ENCODE measurements around the gene KCTD5. TPM values are rescaled to one million over a fixed set of nuclear protein-coding genes. Genes with fewer than 3 reads are reported as not detected.

The KCTD5 gene
- total and polyA plus RNA-seq, 2 experiments from 2014 or later = 31.5 to 32.2 TPM

GRCh38 chr16:2728034-2728433, 45.7 kb downstream of the KCTD5 start:
- Histone ChIP-seq H3K4me1 (ENCODE audit: insufficient read depth) (no peaks in the 10 kb centered on the region), H2AFZ (no peak overlapping the region), H3K4me3 (no peak overlapping the region), H3K9me2 (replicated peaks; ENCODE audit: insufficient read depth) (no peaks in the 10 kb centered on the region), H3K27me3 (no peaks in the 10 kb centered on the region), H3K27ac (no peak overlapping the region), H3K9me3 (ENCODE audit: low read depth) (no peaks in the 10 kb centered on the region), H3K36me3 (replicated peaks; ENCODE audit: insufficient read depth, low read depth) (no peaks in the 10 kb centered on the region), H3K4me2 (no peak overlapping the region), H3K79me2 (no peaks in the 10 kb centered on the region), H4K20me1 (ENCODE audit: insufficient read depth, poor library complexity, severe bottlenecking) (no peaks in the 10 kb centered on the region)
- WGBS (ENCODE audit: low lambda C conversion rate, missing lambda C conversion rate) = 92% methylated on average over 7 of the region's 7 CpGs
- no peak for DNase-seq (ENCODE audit: low spot score)
- no peak for TF ChIP-seq EZH2 (IDR thresholded peaks at IDR 0.05; ENCODE audit: borderline replicate concordance)
- TF ChIP-seq, protein P1, sequence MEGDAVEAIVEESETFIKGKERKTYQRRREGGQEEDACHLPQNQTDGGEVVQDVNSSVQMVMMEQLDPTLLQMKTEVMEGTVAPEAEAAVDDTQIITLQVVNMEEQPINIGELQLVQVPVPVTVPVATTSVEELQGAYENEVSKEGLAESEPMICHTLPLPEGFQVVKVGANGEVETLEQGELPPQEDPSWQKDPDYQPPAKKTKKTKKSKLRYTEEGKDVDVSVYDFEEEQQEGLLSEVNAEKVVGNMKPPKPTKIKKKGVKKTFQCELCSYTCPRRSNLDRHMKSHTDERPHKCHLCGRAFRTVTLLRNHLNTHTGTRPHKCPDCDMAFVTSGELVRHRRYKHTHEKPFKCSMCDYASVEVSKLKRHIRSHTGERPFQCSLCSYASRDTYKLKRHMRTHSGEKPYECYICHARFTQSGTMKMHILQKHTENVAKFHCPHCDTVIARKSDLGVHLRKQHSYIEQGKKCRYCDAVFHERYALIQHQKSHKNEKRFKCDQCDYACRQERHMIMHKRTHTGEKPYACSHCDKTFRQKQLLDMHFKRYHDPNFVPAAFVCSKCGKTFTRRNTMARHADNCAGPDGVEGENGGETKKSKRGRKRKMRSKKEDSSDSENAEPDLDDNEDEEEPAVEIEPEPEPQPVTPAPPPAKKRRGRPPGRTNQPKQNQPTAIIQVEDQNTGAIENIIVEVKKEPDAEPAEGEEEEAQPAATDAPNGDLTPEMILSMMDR (IDR thresholded peaks at IDR 0.05; ENCODE audit: poor library complexity) = no peak
- no peak for TF ChIP-seq EZH2phosphoT487 (IDR thresholded peaks at IDR 0.05; ENCODE audit: low read depth, severe bottlenecking, unreplicated experiment)

DNA sequence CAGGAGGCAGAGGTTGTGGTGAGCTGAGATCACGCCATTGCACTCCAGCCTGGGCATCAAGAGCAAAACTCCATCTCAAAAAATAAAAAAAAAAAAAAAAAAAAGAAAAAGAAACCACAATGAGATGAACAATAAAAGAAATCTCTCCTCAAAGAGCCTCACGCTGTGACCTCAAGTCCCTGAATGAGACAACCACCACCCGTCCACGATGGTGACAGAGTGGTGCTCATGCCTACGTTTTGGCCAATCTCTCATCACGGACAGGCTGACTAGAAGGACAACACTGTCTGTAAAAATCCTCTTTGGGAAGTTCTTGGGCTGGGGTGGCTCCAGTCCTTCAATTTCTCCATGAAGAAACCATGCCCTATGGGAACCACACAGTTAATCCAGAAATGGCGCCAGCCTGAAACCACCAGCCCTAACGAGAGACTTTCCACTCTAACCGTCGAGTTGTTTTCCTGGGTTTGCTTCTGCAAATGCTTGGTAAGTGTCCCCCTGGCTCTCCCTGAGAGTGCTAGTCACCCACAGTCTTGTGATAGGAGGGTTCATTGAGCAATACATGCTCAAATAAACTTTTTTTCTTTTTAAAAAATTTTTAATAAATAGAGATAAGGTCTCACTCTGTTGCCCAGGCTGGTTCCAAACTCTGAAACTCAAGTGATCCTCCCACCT, 52.7 kb downstream of the KCTD5 start:
- Histone ChIP-seq H3K27ac (no peak overlapping the region), H4K20me1 (ENCODE audit: insufficient read depth, poor library complexity, severe bottlenecking) (no peaks in the 10 kb centered on the region), H2AFZ (no peak overlapping the region), H3K36me3 (replicated peaks; ENCODE audit: insufficient read depth, low read depth) (no peaks in the 10 kb centered on the region), H3K4me3 (no peak overlapping the region), H3K9me2 (replicated peaks; ENCODE audit: insufficient read depth) (no peaks in the 10 kb centered on the region), H3K9me3 (ENCODE audit: low read depth) (no peaks in the 10 kb centered on the region), H3K27me3 (no peaks in the 10 kb centered on the region), H3K79me2 (no peaks in the 10 kb centered on the region), H3K4me2 (no peak overlapping the region), H3K4me1 (ENCODE audit: insufficient read depth) (peaks cover 6% of the 10 kb centered on the region)
- 92% methylated on average over 10 of the region's 10 CpGs for WGBS (ENCODE audit: low lambda C conversion rate, missing lambda C conversion rate)
- TF ChIP-seq, protein P1 (IDR thresholded peaks at IDR 0.05; ENCODE audit: poor library complexity) = no peak
- no peak for DNase-seq (ENCODE audit: low spot score)

GRCh38 chr16:2736476-2737237, 54.3 kb downstream of the KCTD5 start:
- H3K4me3 ChIP-seq = no peak overlapping the region

More at GRCh38 chr16:2736476-2737237, 54.3 kb downstream of the KCTD5 start:
- no peaks in the 10 kb centered on the region for H4K20me1 ChIP-seq (ENCODE audit: insufficient read depth, poor library complexity, severe bottlenecking)
- no peak overlapping the region for H3K4me2 ChIP-seq
- H3K4me1 ChIP-seq (ENCODE audit: insufficient read depth) = peaks cover 6% of the 10 kb centered on the region
- H3K36me3 ChIP-seq (replicated peaks; ENCODE audit: insufficient read depth, low read depth) = no peaks in the 10 kb centered on the region
- H3K9me3 ChIP-seq (ENCODE audit: low read depth) = no peaks in the 10 kb centered on the region
- H3K79me2 ChIP-seq = no peaks in the 10 kb centered on the region
- no peaks in the 10 kb centered on the region for H3K27me3 ChIP-seq
- no peaks in the 10 kb centered on the region for H3K9me2 ChIP-seq (replicated peaks; ENCODE audit: insufficient read depth)
- TF ChIP-seq EZH2phosphoT487 (IDR thresholded peaks at IDR 0.05; ENCODE audit: low read depth, severe bottlenecking, unreplicated experiment) (no peak), EZH2 (IDR thresholded peaks at IDR 0.05; ENCODE audit: borderline replicate concordance) (no peak)
- TF ChIP-seq, protein P1 (IDR thresholded peaks at IDR 0.05; ENCODE audit: poor library complexity) = no peak
- H3K27ac ChIP-seq = no peak overlapping the region
- WGBS (ENCODE audit: low lambda C conversion rate, missing lambda C conversion rate) = 92% methylated on average over 11 of the region's 11 CpGs
- no peak overlapping the region for H2AFZ ChIP-seq
- DNase-seq (ENCODE audit: low spot score) = no peak

All from hepatocyte (in vitro differentiated cells).